ENCODE data around the gene COX4I2. TPM values are rescaled to one million over a fixed set of nuclear protein-coding genes. Genes with fewer than 3 reads are reported as not detected.

The COX4I2 gene
- total and polyA plus RNA-seq, 2 of the 4 experiments (the other 2 are of a cell fraction) = not detected

DNA sequence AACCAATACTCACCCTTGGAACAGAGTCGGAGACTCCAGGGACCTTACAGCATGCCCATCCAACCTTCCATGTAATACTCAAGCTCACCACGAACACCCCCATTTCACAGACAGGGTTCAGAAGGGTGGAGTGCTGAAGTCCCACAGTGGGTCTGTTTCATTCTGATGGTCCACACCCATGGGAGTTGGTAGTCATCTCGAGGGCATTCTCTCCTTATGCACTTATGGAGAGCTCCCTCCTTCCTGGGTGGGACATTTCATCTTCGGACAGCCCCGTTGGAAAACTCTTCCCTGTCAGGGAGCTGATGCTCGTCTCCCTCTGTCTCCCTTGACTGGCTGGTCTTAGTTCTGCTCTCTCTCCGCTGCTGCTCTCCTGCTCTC, 38.9 kb downstream of the COX4I2 start:
- no peak overlapping the region for H3K56ac ChIP-seq (ENCODE audit: extremely low read depth, insufficient read depth, low read length)
- H3K23ac ChIP-seq (ENCODE audit: low read depth, low read length) = peak overlapping the region; percentile 17; the same call in 1 of the 2 replicates
- H4K20me1 ChIP-seq (ENCODE audit: insufficient read depth, low read length) = peaks cover 49% of the 10 kb centered on the region
- peak overlapping the region; percentile 79; the same call in 1 of the 2 replicates for H2AK5ac ChIP-seq (ENCODE audit: low read depth, low read length)
- H3K27ac ChIP-seq (ENCODE audit: insufficient read depth, low read length) = no peak overlapping the region
- H2BK20ac ChIP-seq (ENCODE audit: low read depth, low read length) = no peak overlapping the region
- peak overlapping the region; percentile 48 for H3K14ac ChIP-seq (replicated peaks; ENCODE audit: low read depth, low read length)
- H2BK5ac ChIP-seq (ENCODE audit: low read depth, low read length, poor library complexity, severe bottlenecking) = no peak overlapping the region
- no peaks in the 10 kb centered on the region for H3K27me3 ChIP-seq (ENCODE audit: control insufficient read depth, insufficient read depth, low read length)
- CTCF ChIA-PET = no interaction called here
- H3K18ac ChIP-seq (ENCODE audit: low read depth, low read length) = no peak overlapping the region
- no peaks in the 10 kb centered on the region for H3K9me3 ChIP-seq (ENCODE audit: control insufficient read depth, insufficient read depth, low read length)
- H4K5ac ChIP-seq (ENCODE audit: low read depth, low read length) = no peak overlapping the region
- peaks cover 42 to 89% of the 10 kb centered on the region in 2 experiments for H3K79me1 ChIP-seq (ENCODE audit: low read depth in 1 of 2, low read length in 2 of 2)
- no peak overlapping the region for H3K9ac ChIP-seq (ENCODE audit: low read depth, low read length)
- BruUV-seq (replicated peaks) = no TSS peak
- peak overlapping the region; percentile 58; the same call in 1 of the 2 replicates for H3K4ac ChIP-seq (ENCODE audit: low read depth, low read length)
- H3K4me3 ChIP-seq (ENCODE audit: insufficient read depth, low read depth, low read length) = no peak overlapping the region
- peaks cover 34% of the 10 kb centered on the region for H3K4me1 ChIP-seq (ENCODE audit: control insufficient read depth, insufficient read depth, low read length)
- ATAC-seq (ENCODE audit: low read depth) (no peak), DNase-seq (no peak)
- intact Hi-C loops (cut with micrococcal nuclease) (no loop called here), in situ Hi-C loops (cut with MboI; ENCODE audit: low sequenced_read_pairs) (no loop called here), dilution Hi-C loops (cut with HindIII; ENCODE audit: low sequenced_read_pairs, unreplicated experiment) (no loop called here)
- H2AK9ac ChIP-seq (replicated peaks; ENCODE audit: low read depth, low read length, poor library complexity) = peak overlapping the region; percentile 20
- POLR2A ChIA-PET (ENCODE audit: unreplicated experiment) = no interaction called here
- peak overlapping the region in 1 of 2 experiments; percentile 31; a peak in 1 of 4 replicates for H4K8ac ChIP-seq (ENCODE audit: low read depth in 2 of 2, low read length in 2 of 2)
- H2BK15ac ChIP-seq (ENCODE audit: low read depth, low read length) = peak overlapping the region; percentile 63; the same call in 1 of the 3 replicates
- no peak overlapping the region for H2AFZ ChIP-seq (replicated peaks; ENCODE audit: low read length, poor library complexity)
- H3K36me3 ChIP-seq (ENCODE audit: control insufficient read depth, insufficient read depth, low read length) = peaks cover 17% of the 10 kb centered on the region
- no peak overlapping the region for H3K4me2 ChIP-seq (ENCODE audit: low read depth, low read length)
- no CpG with 5 or more reads among the region's 7 CpGs for WGBS, 2 experiments (ENCODE audit: extremely low coverage in 2 of 2, insufficient read length in 1 of 2)
- TF ChIP-seq POLR2A (IDR thresholded peaks at IDR 0.05; ENCODE audit: low read depth, low read length) (no peak), BHLHE40 (IDR thresholded peaks at IDR 0.05; ENCODE audit: low read depth, low read length) (no peak), RCOR1 (IDR thresholded peaks at IDR 0.05; ENCODE audit: insufficient replicate concordance, low read length) (no peak), RAD21 (IDR thresholded peaks at IDR 0.05; ENCODE audit: low read length) (no peak), RFX5 (IDR thresholded peaks at IDR 0.05; ENCODE audit: low read depth, low read length) (no peak), MXI1 (IDR thresholded peaks at IDR 0.05; ENCODE audit: borderline replicate concordance, low read depth, low read length) (no peak), SMC3 (IDR thresholded peaks at IDR 0.05; ENCODE audit: low read depth, low read length) (no peak), FOS (IDR thresholded peaks at IDR 0.05; ENCODE audit: low read depth, low read length) (no peak)
- TF ChIP-seq, protein P1, sequence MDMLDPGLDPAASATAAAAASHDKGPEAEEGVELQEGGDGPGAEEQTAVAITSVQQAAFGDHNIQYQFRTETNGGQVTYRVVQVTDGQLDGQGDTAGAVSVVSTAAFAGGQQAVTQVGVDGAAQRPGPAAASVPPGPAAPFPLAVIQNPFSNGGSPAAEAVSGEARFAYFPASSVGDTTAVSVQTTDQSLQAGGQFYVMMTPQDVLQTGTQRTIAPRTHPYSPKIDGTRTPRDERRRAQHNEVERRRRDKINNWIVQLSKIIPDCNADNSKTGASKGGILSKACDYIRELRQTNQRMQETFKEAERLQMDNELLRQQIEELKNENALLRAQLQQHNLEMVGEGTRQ (IDR thresholded peaks at IDR 0.05; ENCODE audit: low read depth, low read length) = no peak
- TF ChIP-seq, protein P2, sequence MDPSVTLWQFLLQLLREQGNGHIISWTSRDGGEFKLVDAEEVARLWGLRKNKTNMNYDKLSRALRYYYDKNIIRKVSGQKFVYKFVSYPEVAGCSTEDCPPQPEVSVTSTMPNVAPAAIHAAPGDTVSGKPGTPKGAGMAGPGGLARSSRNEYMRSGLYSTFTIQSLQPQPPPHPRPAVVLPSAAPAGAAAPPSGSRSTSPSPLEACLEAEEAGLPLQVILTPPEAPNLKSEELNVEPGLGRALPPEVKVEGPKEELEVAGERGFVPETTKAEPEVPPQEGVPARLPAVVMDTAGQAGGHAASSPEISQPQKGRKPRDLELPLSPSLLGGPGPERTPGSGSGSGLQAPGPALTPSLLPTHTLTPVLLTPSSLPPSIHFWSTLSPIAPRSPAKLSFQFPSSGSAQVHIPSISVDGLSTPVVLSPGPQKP (IDR thresholded peaks at IDR 0.05; ENCODE audit: borderline replicate concordance, low read depth, low read length) = no peak
- TF ChIP-seq, protein P3, sequence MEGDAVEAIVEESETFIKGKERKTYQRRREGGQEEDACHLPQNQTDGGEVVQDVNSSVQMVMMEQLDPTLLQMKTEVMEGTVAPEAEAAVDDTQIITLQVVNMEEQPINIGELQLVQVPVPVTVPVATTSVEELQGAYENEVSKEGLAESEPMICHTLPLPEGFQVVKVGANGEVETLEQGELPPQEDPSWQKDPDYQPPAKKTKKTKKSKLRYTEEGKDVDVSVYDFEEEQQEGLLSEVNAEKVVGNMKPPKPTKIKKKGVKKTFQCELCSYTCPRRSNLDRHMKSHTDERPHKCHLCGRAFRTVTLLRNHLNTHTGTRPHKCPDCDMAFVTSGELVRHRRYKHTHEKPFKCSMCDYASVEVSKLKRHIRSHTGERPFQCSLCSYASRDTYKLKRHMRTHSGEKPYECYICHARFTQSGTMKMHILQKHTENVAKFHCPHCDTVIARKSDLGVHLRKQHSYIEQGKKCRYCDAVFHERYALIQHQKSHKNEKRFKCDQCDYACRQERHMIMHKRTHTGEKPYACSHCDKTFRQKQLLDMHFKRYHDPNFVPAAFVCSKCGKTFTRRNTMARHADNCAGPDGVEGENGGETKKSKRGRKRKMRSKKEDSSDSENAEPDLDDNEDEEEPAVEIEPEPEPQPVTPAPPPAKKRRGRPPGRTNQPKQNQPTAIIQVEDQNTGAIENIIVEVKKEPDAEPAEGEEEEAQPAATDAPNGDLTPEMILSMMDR (conservative IDR thresholded peaks at IDR 0.05; ENCODE audit: low read depth, low read length) = no peak
- peaks cover 57% of the 10 kb centered on the region for H3K9me1 ChIP-seq (ENCODE audit: insufficient read depth, low read length)
- H4K91ac ChIP-seq (ENCODE audit: insufficient read depth, low read depth, low read length) = no peak overlapping the region
- H2BK120ac ChIP-seq (ENCODE audit: low read depth, low read length) = peak overlapping the region; percentile 23; the same call in 1 of the 2 replicates
